CD14-positive monocyte (primary cell): ENCODE results near the gene CHN1. TPM values are rescaled to one million over a fixed set of nuclear protein-coding genes. Genes with fewer than 3 reads are reported as not detected.
A peak's percentile ranks its signal among the peaks of the same experiment; 100 is the strongest.

Source experiments
- DNase-seq, 3 donors: peaks; one replicate each; pipeline ENCODE4 v3.0.0-alpha.2; 2011 to 2022
- H2AFZ ChIP-seq: 2 replicates; pipeline ENCODE4 v1.6.0; 2012; ENCODE audit warnings: mild to moderate bottlenecking, low read depth, low read length, inconsistent platforms; ENCODE audit not compliant: insufficient read depth, poor library complexity, severe bottlenecking
- H3K27ac ChIP-seq, 2 donors: 1 replicate in 1 of 2; 2 replicates in 1 of 2; pipeline ENCODE4 v1.5.1; 2012 to 2013; ENCODE audit warnings: low read length in 2 of 2, control low read depth in 1 of 2, inconsistent platforms in 1 of 2, low read depth in 1 of 2, mild to moderate bottlenecking in 1 of 2
- H3K27me3 ChIP-seq, 2 donors: one replicate each; pipeline versions ENCODE4 v1.6.0 to v1.6.1; 2011 to 2013; ENCODE audit warnings: low read length in 2 of 2; ENCODE audit not compliant: control insufficient read depth in 2 of 2, insufficient read depth in 2 of 2
- H3K36me3 ChIP-seq, 2 donors: replicated peaks in 1 of 2; 1 replicate in 1 of 2; 2 replicates in 1 of 2; pipeline versions ENCODE4 v1.5.1 to v1.6.1; 2012 to 2013; ENCODE audit warnings: low read length in 2 of 2, control low read depth in 1 of 2, inconsistent platforms in 1 of 2, mild to moderate bottlenecking in 1 of 2; ENCODE audit not compliant: insufficient read depth in 2 of 2, control insufficient read depth in 1 of 2
- H3K4me1 ChIP-seq, 2 donors: 1 replicate in 1 of 2; 2 replicates in 1 of 2; pipeline versions ENCODE4 v1.5.1 to v1.6.1; 2012 to 2013; ENCODE audit warnings: low read length in 2 of 2, control low read depth in 1 of 2, inconsistent platforms in 1 of 2, mild to moderate bottlenecking in 1 of 2, moderate library complexity in 1 of 2; ENCODE audit not compliant: insufficient read depth in 2 of 2, control insufficient read depth in 1 of 2
- H3K4me2 ChIP-seq: replicated peaks from 2 replicates; pipeline ENCODE3; 2012; ENCODE audit warnings: low read length, moderate library complexity, mild to moderate bottlenecking; ENCODE audit not compliant: poor library complexity, severe bottlenecking; ENCODE audit errors: extremely low read depth
- H3K4me3 ChIP-seq, 3 experiments: fragments of 200-600 bp in 1 of 3; sonication (generic) in 1 of 3; replicated peaks in 1 of 3; 1 replicate in 2 of 3; 2 replicates in 1 of 3; pipeline ENCODE4 v1.5.1; 2011 to 2013; ENCODE audit warnings: low read length in 3 of 3, mild to moderate bottlenecking in 3 of 3, control low read depth in 2 of 3, low read depth in 2 of 3, inconsistent platforms in 1 of 3, moderate library complexity in 1 of 3
- H3K79me2 ChIP-seq: 2 replicates; pipeline ENCODE4 v1.6.0; 2012; ENCODE audit warnings: mild to moderate bottlenecking, control low read depth, inconsistent platforms, low read length, moderate library complexity; ENCODE audit not compliant: insufficient read depth
- H3K9ac ChIP-seq: 2 replicates; pipeline ENCODE4 v1.6.0; 2017; ENCODE audit warnings: low read length, mild to moderate bottlenecking; ENCODE audit not compliant: insufficient read depth, poor library complexity, severe bottlenecking
- H3K9me3 ChIP-seq, 2 donors: replicated peaks in 1 of 2; 1 replicate in 1 of 2; 2 replicates in 1 of 2; pipeline versions ENCODE4 v1.5.1 to v1.6.1; 2012 to 2013; ENCODE audit warnings: low read length in 2 of 2, control low read depth in 1 of 2; ENCODE audit not compliant: control insufficient read depth in 1 of 2, insufficient read depth in 1 of 2
- H4K20me1 ChIP-seq: 2 replicates; pipeline ENCODE4 v1.6.0; 2012; ENCODE audit warnings: mild to moderate bottlenecking, low read length, control low read depth, moderate library complexity; ENCODE audit not compliant: insufficient read depth
- H3K27ac Mint-ChIP-seq, 7 donors: one replicate each; pipeline ENCODE4 v1.8.0; 2020; ENCODE audit warnings: mild to moderate bottlenecking in 7 of 7, mixed read lengths in 7 of 7, moderate library complexity in 6 of 7, inconsistent platforms in 2 of 7
- H3K27me3 Mint-ChIP-seq, 3 donors: one replicate each; pipeline ENCODE4 v1.8.0; 2021 to 2022; ENCODE audit warnings: low read depth in 3 of 3, mild to moderate bottlenecking in 3 of 3, mixed read lengths in 3 of 3, moderate library complexity in 3 of 3, inconsistent platforms in 1 of 3
- H3K36me3 Mint-ChIP-seq, 2 donors: one replicate each; pipeline ENCODE4 v1.8.0; 2020; ENCODE audit warnings: mixed read lengths in 2 of 2, inconsistent platforms in 1 of 2, mild to moderate bottlenecking in 1 of 2
- H3K4me1 Mint-ChIP-seq: one replicate; pipeline ENCODE4 v1.8.0; 2020; ENCODE audit warnings: mild to moderate bottlenecking, mixed read lengths
- H3K4me3 Mint-ChIP-seq, 2 donors: one replicate each; pipeline ENCODE4 v1.8.0; 2020; ENCODE audit warnings: mild to moderate bottlenecking in 2 of 2, mixed read lengths in 2 of 2, moderate library complexity in 1 of 2
- H3K9me3 Mint-ChIP-seq, 7 donors: one replicate each; pipeline ENCODE4 v1.8.0; 2020 to 2022; ENCODE audit warnings: mixed read lengths in 7 of 7, mild to moderate bottlenecking in 6 of 7, moderate library complexity in 6 of 7, inconsistent platforms in 2 of 7
- WGBS: methylation state at CpG from one replicate; pipeline ENCODE4 v1.1.5; 2013; ENCODE audit warnings: missing lambda C conversion rate; ENCODE audit not compliant: insufficient coverage; 5-methylcytosine and 5-hydroxymethylcytosine counted together
- intact Hi-C, 2 donors: fragments of 100-400 bp; cut with micrococcal nuclease; formaldehyde crosslinking; loops; one replicate each; pipeline versions ENCODE4 v1.15.0 to v1.15.1; 2023
- polyA plus RNA-seq, 3 donors: library from polyadenylated mRNA; depleted of rRNA in 1 of 3; unstranded in 2 of 3; stranded (reverse) in 1 of 3; fragments of 300-500 nt in 2 of 3; fragments of >200 nt in 1 of 3; fragmentation: Illumina TruSeq in 2 of 3; gene quantifications; 1 replicate in 2 of 3; 2 replicates in 1 of 3; pipeline ENCODE4 v1.2.3, GENCODE V29; 2012 to 2021
- TF ChIP-seq, protein P1 (sequence below): fragments of 200-600 bp; IDR thresholded peaks from one replicate; pipeline ENCODE4 v1.8.0; 2022; ENCODE audit warnings: antibody characterized with exemption, mild to moderate bottlenecking

Gene CHN1
- polyA plus RNA-seq, 3 donors, result 0.36 TPM; not detected in 2

DNA sequence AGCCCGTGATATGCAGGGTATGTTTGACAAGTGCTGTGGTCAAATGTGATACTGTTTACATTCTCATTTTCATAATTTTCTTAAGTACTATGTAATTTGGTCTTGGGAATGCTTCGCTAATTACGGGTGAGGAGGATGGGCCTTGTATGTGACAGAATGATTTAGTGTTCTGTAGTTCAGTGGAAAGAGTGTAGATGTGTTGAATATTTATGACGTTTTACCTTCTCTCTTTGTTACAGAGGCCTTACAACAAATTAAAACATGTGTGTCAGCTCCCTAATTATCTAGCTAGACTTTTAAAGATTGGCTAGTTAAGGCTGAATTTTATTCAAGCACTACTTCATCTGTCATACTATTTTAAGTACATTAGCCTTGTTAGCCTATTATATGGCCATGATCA is 230.3 kb downstream of the CHN1 start:
- H3K4me2 ChIP-seq, result no peak overlapping the region
- Mint-ChIP-seq H3K9me3 (no peaks in the 10 kb centered on the region), H3K27ac (peak overlapping the region in 1 of 7 donors; percentile 58), H3K36me3 (no peaks in the 10 kb centered on the region), H3K27me3 (peaks cover 3 to 8% (median 5%) of the 10 kb centered on the region in 3 donors), H3K4me1 (peaks cover 35% of the 10 kb centered on the region), H3K4me3 (no peak overlapping the region)
- H3K27me3 ChIP-seq, result no peaks in the 10 kb centered on the region
- peaks cover 11 to 19% of the 10 kb centered on the region in 2 donors for H3K4me1 ChIP-seq
- H3K4me3 ChIP-seq, result no peak overlapping the region
- no peak overlapping the region for H3K27ac ChIP-seq
- H4K20me1 ChIP-seq, result no peaks in the 10 kb centered on the region
- no peak for DNase-seq
- intact Hi-C loops, result no loop called here
- no peaks in the 10 kb centered on the region for H3K36me3 ChIP-seq
- no peaks in the 10 kb centered on the region for H3K79me2 ChIP-seq
- no peaks in the 10 kb centered on the region for H3K9me3 ChIP-seq
- WGBS, result no CpG with 5 or more reads among the region's 4 CpGs
- no peak overlapping the region for H2AFZ ChIP-seq
- TF ChIP-seq, protein P1, sequence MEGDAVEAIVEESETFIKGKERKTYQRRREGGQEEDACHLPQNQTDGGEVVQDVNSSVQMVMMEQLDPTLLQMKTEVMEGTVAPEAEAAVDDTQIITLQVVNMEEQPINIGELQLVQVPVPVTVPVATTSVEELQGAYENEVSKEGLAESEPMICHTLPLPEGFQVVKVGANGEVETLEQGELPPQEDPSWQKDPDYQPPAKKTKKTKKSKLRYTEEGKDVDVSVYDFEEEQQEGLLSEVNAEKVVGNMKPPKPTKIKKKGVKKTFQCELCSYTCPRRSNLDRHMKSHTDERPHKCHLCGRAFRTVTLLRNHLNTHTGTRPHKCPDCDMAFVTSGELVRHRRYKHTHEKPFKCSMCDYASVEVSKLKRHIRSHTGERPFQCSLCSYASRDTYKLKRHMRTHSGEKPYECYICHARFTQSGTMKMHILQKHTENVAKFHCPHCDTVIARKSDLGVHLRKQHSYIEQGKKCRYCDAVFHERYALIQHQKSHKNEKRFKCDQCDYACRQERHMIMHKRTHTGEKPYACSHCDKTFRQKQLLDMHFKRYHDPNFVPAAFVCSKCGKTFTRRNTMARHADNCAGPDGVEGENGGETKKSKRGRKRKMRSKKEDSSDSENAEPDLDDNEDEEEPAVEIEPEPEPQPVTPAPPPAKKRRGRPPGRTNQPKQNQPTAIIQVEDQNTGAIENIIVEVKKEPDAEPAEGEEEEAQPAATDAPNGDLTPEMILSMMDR, result no peak
- no peak overlapping the region for H3K9ac ChIP-seq

DNA sequence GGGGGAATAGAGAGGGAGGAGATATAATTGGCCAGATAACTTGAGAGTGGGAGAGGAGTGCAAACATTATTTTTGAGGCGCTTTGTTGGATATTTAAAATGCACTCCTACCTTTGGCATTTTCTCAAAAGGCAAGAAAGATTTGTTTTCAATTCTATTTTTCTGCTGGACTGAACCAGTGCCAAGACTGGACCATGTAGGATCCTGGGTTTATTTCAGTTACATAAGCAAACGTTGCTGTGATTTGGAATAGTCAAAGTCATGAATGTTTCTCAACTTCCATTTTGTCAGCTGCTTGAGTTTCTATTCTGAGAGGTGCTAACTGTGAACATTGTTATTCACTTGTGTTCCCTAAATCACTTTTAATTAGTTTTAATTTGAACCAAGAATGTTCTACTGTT is 232.0 kb downstream of the CHN1 start:
- H3K9ac ChIP-seq, result no peak overlapping the region
- Mint-ChIP-seq H3K27ac (peak overlapping the region in 2 of 7 donors; percentile 4 to 15), H3K9me3 (peaks cover 0 to 3% (median 0%) of the 10 kb centered on the region in 7 donors), H3K27me3 (peaks cover 9 to 16% (median 13%) of the 10 kb centered on the region in 3 donors), H3K4me1 (peaks cover 25% of the 10 kb centered on the region), H3K4me3 (no peak overlapping the region), H3K36me3 (no peaks in the 10 kb centered on the region)
- H4K20me1 ChIP-seq, result no peaks in the 10 kb centered on the region
- intact Hi-C loops, result no loop called here
- H2AFZ ChIP-seq, result no peak overlapping the region
- no peaks in the 10 kb centered on the region for H3K27me3 ChIP-seq
- no peak overlapping the region for H3K4me3 ChIP-seq
- no peak overlapping the region for H3K4me2 ChIP-seq
- peaks cover 2 to 11% of the 10 kb centered on the region in 2 donors for H3K4me1 ChIP-seq
- 100% methylated on average over 1 of the region's 2 CpGs for WGBS
- no peaks in the 10 kb centered on the region for H3K9me3 ChIP-seq
- no peaks in the 10 kb centered on the region for H3K79me2 ChIP-seq
- no peaks in the 10 kb centered on the region for H3K36me3 ChIP-seq
- TF ChIP-seq, protein P1, result no peak
- DNase-seq, result no peak
- no peak overlapping the region for H3K27ac ChIP-seq
